ENCODE data around the gene CORO2A. TPM values are rescaled to one million over a fixed set of nuclear protein-coding genes. Genes with fewer than 3 reads are reported as not detected.
"Not testable (repeated sequence)": the region's sequence is repeated elsewhere in the genome, so short reads cannot be mapped to it uniquely, and the experiment has no call there.

Gene CORO2A
- total and polyA plus RNA-seq, 9 donors: 0.13 to 3.7 (median 1.2) TPM

DNA sequence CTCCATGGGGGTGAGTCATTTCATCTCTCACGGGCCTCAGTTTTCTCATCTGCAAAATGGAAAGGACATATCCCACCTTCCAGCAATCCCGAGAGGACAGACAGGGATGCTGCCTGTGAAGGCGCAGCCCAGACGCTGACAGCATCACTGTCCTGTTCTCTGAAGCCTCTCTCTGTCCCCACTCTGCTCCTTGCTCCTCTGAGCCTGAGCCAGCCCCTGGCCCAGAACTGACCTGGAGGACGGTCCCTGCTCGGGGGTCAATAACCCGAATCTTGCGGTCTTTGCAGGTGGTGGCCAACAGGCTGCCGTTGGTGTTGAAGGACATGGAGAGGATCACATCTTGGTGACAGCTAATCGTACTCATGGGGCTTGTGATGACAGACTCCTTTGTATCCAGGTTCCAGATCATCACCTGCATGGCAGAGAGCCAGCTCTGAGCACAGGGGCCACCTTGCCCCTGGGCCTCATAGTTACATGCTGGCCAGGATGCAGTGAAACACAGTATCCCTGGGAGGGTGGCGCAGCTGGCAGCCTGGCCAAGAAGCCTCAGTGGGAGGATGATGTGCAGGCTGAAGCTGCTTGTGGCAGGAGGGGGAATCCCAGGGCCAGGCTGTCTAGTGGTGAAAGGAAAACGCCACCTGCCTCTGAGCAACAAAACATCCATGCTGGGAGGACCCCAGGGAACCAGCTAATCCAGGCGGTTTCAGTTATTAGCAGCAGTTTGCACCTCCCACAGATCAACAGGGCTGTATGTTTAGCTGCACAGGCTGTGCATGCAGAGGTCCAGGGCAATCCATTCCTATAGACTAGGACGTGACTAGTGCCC is 59.4 kb downstream of the CORO2A start:
- Histone ChIP-seq H3K36me3 (no peaks in the 10 kb centered on the region), H3K4me1 (ENCODE audit: insufficient read depth) (no peaks in the 10 kb centered on the region), H3K4me3 (no peak overlapping the region), H3K27me3 (no peaks in the 10 kb centered on the region), H3K9me3 (no peaks in the 10 kb centered on the region), H3K27ac (no peak overlapping the region)
- DNase-seq: no peak
- intact Hi-C loops (cut with DNase I): no loop called here
- WGBS, 3 donors: 78 to 83% (median 79%) methylated on average over 14 of the region's 14 CpGs
- no peak for TF ChIP-seq EP300 (IDR thresholded peaks at IDR 0.05)
- TF ChIP-seq, protein P1, sequence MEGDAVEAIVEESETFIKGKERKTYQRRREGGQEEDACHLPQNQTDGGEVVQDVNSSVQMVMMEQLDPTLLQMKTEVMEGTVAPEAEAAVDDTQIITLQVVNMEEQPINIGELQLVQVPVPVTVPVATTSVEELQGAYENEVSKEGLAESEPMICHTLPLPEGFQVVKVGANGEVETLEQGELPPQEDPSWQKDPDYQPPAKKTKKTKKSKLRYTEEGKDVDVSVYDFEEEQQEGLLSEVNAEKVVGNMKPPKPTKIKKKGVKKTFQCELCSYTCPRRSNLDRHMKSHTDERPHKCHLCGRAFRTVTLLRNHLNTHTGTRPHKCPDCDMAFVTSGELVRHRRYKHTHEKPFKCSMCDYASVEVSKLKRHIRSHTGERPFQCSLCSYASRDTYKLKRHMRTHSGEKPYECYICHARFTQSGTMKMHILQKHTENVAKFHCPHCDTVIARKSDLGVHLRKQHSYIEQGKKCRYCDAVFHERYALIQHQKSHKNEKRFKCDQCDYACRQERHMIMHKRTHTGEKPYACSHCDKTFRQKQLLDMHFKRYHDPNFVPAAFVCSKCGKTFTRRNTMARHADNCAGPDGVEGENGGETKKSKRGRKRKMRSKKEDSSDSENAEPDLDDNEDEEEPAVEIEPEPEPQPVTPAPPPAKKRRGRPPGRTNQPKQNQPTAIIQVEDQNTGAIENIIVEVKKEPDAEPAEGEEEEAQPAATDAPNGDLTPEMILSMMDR (IDR thresholded peaks at IDR 0.05): no peak
- no peak for TF ChIP-seq POLR2A (IDR thresholded peaks at IDR 0.05)

DNA sequence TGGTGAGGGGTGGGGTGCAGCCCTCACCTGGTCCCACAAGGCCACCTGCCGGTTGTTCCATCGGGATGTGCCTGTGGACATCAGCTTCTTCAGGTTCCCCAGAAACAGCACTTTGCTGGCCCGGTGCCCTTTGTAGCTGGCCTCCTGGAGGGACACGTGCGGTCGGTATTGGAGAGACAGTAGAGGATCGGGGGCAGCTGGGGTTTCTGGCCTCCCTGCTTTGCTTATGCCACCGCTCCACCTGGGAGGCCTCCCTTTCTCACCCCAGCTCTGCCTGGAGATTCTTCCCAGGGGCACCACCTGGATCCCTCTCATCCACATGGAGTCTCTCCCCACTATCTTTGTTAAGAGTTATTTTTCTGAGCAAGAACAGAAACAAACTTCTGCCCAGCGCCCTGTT is 60.3 kb downstream of the CORO2A start:
- Histone ChIP-seq H3K27ac (no peak overlapping the region), H3K4me3 (no peak overlapping the region), H3K27me3 (no peaks in the 10 kb centered on the region), H3K4me1 (ENCODE audit: insufficient read depth) (no peaks in the 10 kb centered on the region), H3K9me3 (no peaks in the 10 kb centered on the region), H3K36me3 (no peaks in the 10 kb centered on the region)
- TF ChIP-seq EP300 (IDR thresholded peaks at IDR 0.05) (no peak), POLR2A (IDR thresholded peaks at IDR 0.05) (no peak)
- TF ChIP-seq, protein P1 (IDR thresholded peaks at IDR 0.05): no peak
- WGBS, 3 donors: 55 to 70% (median 57%) methylated on average over 9 of the region's 9 CpGs
- intact Hi-C loops (cut with DNase I): no loop called here
- DNase-seq: no peak

DNA sequence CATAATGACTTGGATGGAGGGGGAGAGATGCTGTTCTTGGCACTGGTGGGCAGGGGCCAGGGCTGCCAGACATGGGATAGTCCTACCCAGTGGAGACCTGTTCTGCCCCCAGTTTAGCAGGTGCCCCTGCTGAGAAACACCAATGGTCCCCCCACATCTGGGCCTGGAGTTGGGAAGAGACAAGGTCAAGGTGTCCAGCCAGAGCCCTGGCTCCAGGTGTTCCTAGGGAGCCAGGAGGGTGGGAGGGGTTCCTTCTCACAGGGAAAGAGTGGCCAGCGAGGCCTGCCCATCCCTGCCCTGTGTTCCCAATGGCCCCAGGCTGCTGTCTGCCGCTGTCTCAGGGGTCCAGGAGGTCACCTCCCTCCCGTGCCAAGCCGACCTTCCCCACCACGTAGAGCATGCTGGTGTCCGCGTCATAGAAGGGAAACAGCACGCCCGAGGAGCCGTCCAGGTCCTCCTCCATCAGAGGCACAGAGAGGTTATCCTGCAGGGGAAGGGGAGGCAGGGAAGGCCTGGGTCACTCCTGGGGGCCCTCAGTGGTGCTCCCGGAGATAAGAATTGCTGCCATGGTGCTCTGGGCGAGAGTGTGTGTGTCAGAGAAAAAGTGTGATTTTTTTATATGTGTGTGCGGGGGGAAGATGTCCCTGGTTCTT is 61.7 kb downstream of the CORO2A start:
- Histone ChIP-seq H3K4me3 (no peak overlapping the region), H3K36me3 (no peaks in the 10 kb centered on the region), H3K4me1 (ENCODE audit: insufficient read depth) (no peaks in the 10 kb centered on the region), H3K9me3 (no peaks in the 10 kb centered on the region), H3K27ac (no peak overlapping the region), H3K27me3 (no peaks in the 10 kb centered on the region)
- TF ChIP-seq EP300 (IDR thresholded peaks at IDR 0.05) (no peak), POLR2A (IDR thresholded peaks at IDR 0.05) (no peak)
- TF ChIP-seq, protein P1 (IDR thresholded peaks at IDR 0.05): no peak
- no peak for DNase-seq
- intact Hi-C loops (cut with DNase I): no loop called here
- WGBS, 3 donors: 74 to 80% (median 79%) methylated on average over 12 to 13 of the region's 13 CpGs

DNA sequence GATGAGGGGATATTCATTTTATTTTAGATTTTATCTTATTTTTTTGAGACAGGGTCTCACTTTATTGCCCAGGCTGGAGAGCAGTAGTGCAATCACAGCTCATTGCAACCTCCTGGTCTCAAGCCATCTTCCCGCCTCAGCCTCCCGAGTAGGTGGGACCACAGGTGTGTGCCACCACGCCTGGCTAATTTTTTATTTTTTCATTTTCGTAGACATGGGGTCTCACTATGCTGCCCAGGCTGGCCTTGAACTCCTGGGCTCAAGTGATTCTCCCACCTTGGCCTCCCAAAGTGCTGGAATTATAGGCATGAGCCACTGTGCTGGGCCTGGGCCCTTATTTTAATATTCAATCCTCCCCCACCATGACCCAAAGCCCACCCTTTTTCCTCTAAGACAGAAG is 62.4 kb downstream of the CORO2A start:
- intact Hi-C loops (cut with DNase I); H3K36me3 ChIP-seq; H3K4me3 ChIP-seq; H3K27me3 ChIP-seq; H3K9me3 ChIP-seq; H3K27ac ChIP-seq; H3K4me1 ChIP-seq (ENCODE audit: insufficient read depth); DNase-seq: not testable (repeated sequence)
- WGBS, 3 donors: 85 to 96% (median 89%) methylated on average over 4 of the region's 4 CpGs

DNA sequence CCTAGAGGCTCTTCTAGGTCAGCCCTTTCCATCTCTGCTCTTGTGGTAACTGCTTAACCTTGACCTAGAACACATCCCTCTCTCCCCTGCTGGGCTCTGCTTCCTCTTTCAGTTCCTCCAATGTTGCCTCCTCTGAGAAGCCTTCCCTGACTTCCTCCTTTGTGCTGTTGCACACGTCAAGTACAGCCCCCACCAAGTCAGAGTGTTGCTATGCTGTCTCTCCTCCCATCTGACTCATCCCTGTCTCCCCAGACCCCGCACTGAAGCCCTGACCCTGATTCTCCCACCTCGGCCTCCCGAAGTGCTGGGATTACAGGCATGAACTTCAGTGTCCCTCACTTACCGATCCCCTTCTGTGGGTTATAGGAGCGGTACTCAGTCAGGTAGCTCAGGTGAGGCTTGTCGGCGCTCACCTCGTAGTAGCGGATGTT is 63.0 kb downstream of the CORO2A start:
- Histone ChIP-seq H3K27ac (no peak overlapping the region), H3K27me3 (no peaks in the 10 kb centered on the region), H3K4me3 (no peak overlapping the region), H3K4me1 (ENCODE audit: insufficient read depth) (no peaks in the 10 kb centered on the region), H3K9me3 (no peaks in the 10 kb centered on the region), H3K36me3 (no peaks in the 10 kb centered on the region)
- TF ChIP-seq EP300 (IDR thresholded peaks at IDR 0.05) (no peak), POLR2A (IDR thresholded peaks at IDR 0.05) (no peak)
- TF ChIP-seq, protein P1 (IDR thresholded peaks at IDR 0.05): no peak
- no peak for DNase-seq
- WGBS, 3 donors: 79 to 88% (median 83%) methylated on average over 10 of the region's 10 CpGs
- intact Hi-C loops (cut with DNase I): no loop called here

Measured in ovary (tissue), 9 donors.